CD14-positive monocyte (primary cell): Measurements from ENCODE around the gene SCCPDH. TPM values are rescaled to one million over a fixed set of nuclear protein-coding genes. Genes with fewer than 3 reads are reported as not detected.

Source experiments
- DNase-seq, 3 donors: peaks; one replicate each; pipeline ENCODE4 v3.0.0-alpha.2; 2011 to 2022
- H2AFZ ChIP-seq: 2 replicates; pipeline ENCODE4 v1.6.0; 2012; ENCODE audit warnings: mild to moderate bottlenecking, low read depth, low read length, inconsistent platforms; ENCODE audit not compliant: insufficient read depth, poor library complexity, severe bottlenecking
- H3K27ac ChIP-seq, 2 donors: 1 replicate in 1 of 2; 2 replicates in 1 of 2; pipeline ENCODE4 v1.5.1; 2012 to 2013; ENCODE audit warnings: low read length in 2 of 2, control low read depth in 1 of 2, inconsistent platforms in 1 of 2, low read depth in 1 of 2, mild to moderate bottlenecking in 1 of 2
- H3K27me3 ChIP-seq, 2 donors: one replicate each; pipeline versions ENCODE4 v1.6.0 to v1.6.1; 2011 to 2013; ENCODE audit warnings: low read length in 2 of 2; ENCODE audit not compliant: control insufficient read depth in 2 of 2, insufficient read depth in 2 of 2
- H3K36me3 ChIP-seq, 2 donors: replicated peaks in 1 of 2; 1 replicate in 1 of 2; 2 replicates in 1 of 2; pipeline versions ENCODE4 v1.5.1 to v1.6.1; 2012 to 2013; ENCODE audit warnings: low read length in 2 of 2, control low read depth in 1 of 2, inconsistent platforms in 1 of 2, mild to moderate bottlenecking in 1 of 2; ENCODE audit not compliant: insufficient read depth in 2 of 2, control insufficient read depth in 1 of 2
- H3K4me1 ChIP-seq, 2 donors: 1 replicate in 1 of 2; 2 replicates in 1 of 2; pipeline versions ENCODE4 v1.5.1 to v1.6.1; 2012 to 2013; ENCODE audit warnings: low read length in 2 of 2, control low read depth in 1 of 2, inconsistent platforms in 1 of 2, mild to moderate bottlenecking in 1 of 2, moderate library complexity in 1 of 2; ENCODE audit not compliant: insufficient read depth in 2 of 2, control insufficient read depth in 1 of 2
- H3K4me2 ChIP-seq: replicated peaks from 2 replicates; pipeline ENCODE3; 2012; ENCODE audit warnings: low read length, moderate library complexity, mild to moderate bottlenecking; ENCODE audit not compliant: poor library complexity, severe bottlenecking; ENCODE audit errors: extremely low read depth
- H3K4me3 ChIP-seq, 3 experiments: fragments of 200-600 bp in 1 of 3; sonication (generic) in 1 of 3; replicated peaks in 1 of 3; 1 replicate in 2 of 3; 2 replicates in 1 of 3; pipeline ENCODE4 v1.5.1; 2011 to 2013; ENCODE audit warnings: low read length in 3 of 3, mild to moderate bottlenecking in 3 of 3, control low read depth in 2 of 3, low read depth in 2 of 3, inconsistent platforms in 1 of 3, moderate library complexity in 1 of 3
- H3K79me2 ChIP-seq: 2 replicates; pipeline ENCODE4 v1.6.0; 2012; ENCODE audit warnings: mild to moderate bottlenecking, control low read depth, inconsistent platforms, low read length, moderate library complexity; ENCODE audit not compliant: insufficient read depth
- H3K9ac ChIP-seq: 2 replicates; pipeline ENCODE4 v1.6.0; 2017; ENCODE audit warnings: low read length, mild to moderate bottlenecking; ENCODE audit not compliant: insufficient read depth, poor library complexity, severe bottlenecking
- H3K9me3 ChIP-seq, 2 donors: replicated peaks in 1 of 2; 1 replicate in 1 of 2; 2 replicates in 1 of 2; pipeline versions ENCODE4 v1.5.1 to v1.6.1; 2012 to 2013; ENCODE audit warnings: low read length in 2 of 2, control low read depth in 1 of 2; ENCODE audit not compliant: control insufficient read depth in 1 of 2, insufficient read depth in 1 of 2
- H4K20me1 ChIP-seq: 2 replicates; pipeline ENCODE4 v1.6.0; 2012; ENCODE audit warnings: mild to moderate bottlenecking, low read length, control low read depth, moderate library complexity; ENCODE audit not compliant: insufficient read depth
- H3K27ac Mint-ChIP-seq, 7 donors: one replicate each; pipeline ENCODE4 v1.8.0; 2020; ENCODE audit warnings: mild to moderate bottlenecking in 7 of 7, mixed read lengths in 7 of 7, moderate library complexity in 6 of 7, inconsistent platforms in 2 of 7
- H3K27me3 Mint-ChIP-seq, 3 donors: one replicate each; pipeline ENCODE4 v1.8.0; 2021 to 2022; ENCODE audit warnings: low read depth in 3 of 3, mild to moderate bottlenecking in 3 of 3, mixed read lengths in 3 of 3, moderate library complexity in 3 of 3, inconsistent platforms in 1 of 3
- H3K36me3 Mint-ChIP-seq, 2 donors: one replicate each; pipeline ENCODE4 v1.8.0; 2020; ENCODE audit warnings: mixed read lengths in 2 of 2, inconsistent platforms in 1 of 2, mild to moderate bottlenecking in 1 of 2
- H3K4me1 Mint-ChIP-seq: one replicate; pipeline ENCODE4 v1.8.0; 2020; ENCODE audit warnings: mild to moderate bottlenecking, mixed read lengths
- H3K4me3 Mint-ChIP-seq, 2 donors: one replicate each; pipeline ENCODE4 v1.8.0; 2020; ENCODE audit warnings: mild to moderate bottlenecking in 2 of 2, mixed read lengths in 2 of 2, moderate library complexity in 1 of 2
- H3K9me3 Mint-ChIP-seq, 7 donors: one replicate each; pipeline ENCODE4 v1.8.0; 2020 to 2022; ENCODE audit warnings: mixed read lengths in 7 of 7, mild to moderate bottlenecking in 6 of 7, moderate library complexity in 6 of 7, inconsistent platforms in 2 of 7
- WGBS: methylation state at CpG from one replicate; pipeline ENCODE4 v1.1.5; 2013; ENCODE audit warnings: missing lambda C conversion rate; ENCODE audit not compliant: insufficient coverage; 5-methylcytosine and 5-hydroxymethylcytosine counted together
- intact Hi-C, 2 donors: fragments of 100-400 bp; cut with micrococcal nuclease; formaldehyde crosslinking; loops; one replicate each; pipeline versions ENCODE4 v1.15.0 to v1.15.1; 2023
- polyA plus RNA-seq, 3 donors: library from polyadenylated mRNA; depleted of rRNA in 1 of 3; unstranded in 2 of 3; stranded (reverse) in 1 of 3; fragments of 300-500 nt in 2 of 3; fragments of >200 nt in 1 of 3; fragmentation: Illumina TruSeq in 2 of 3; gene quantifications; 1 replicate in 2 of 3; 2 replicates in 1 of 3; pipeline ENCODE4 v1.2.3, GENCODE V29; 2012 to 2021
- TF ChIP-seq, protein P1 (sequence below): fragments of 200-600 bp; IDR thresholded peaks from one replicate; pipeline ENCODE4 v1.8.0; 2022; ENCODE audit warnings: antibody characterized with exemption, mild to moderate bottlenecking

SCCPDH gene
- polyA plus RNA-seq, 3 donors: 7.3 to 25.3 (median 22.7) TPM

- no peak overlapping the region for H3K27ac Mint-ChIP-seq
- peaks cover 15 to 39% of the 10 kb centered on the region in 2 donors for H3K36me3 ChIP-seq
- TF ChIP-seq, protein P1, sequence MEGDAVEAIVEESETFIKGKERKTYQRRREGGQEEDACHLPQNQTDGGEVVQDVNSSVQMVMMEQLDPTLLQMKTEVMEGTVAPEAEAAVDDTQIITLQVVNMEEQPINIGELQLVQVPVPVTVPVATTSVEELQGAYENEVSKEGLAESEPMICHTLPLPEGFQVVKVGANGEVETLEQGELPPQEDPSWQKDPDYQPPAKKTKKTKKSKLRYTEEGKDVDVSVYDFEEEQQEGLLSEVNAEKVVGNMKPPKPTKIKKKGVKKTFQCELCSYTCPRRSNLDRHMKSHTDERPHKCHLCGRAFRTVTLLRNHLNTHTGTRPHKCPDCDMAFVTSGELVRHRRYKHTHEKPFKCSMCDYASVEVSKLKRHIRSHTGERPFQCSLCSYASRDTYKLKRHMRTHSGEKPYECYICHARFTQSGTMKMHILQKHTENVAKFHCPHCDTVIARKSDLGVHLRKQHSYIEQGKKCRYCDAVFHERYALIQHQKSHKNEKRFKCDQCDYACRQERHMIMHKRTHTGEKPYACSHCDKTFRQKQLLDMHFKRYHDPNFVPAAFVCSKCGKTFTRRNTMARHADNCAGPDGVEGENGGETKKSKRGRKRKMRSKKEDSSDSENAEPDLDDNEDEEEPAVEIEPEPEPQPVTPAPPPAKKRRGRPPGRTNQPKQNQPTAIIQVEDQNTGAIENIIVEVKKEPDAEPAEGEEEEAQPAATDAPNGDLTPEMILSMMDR: no peak
- H3K27me3 ChIP-seq: no peaks in the 10 kb centered on the region
- H3K4me1 ChIP-seq: peaks cover 0 to 3% of the 10 kb centered on the region in 2 donors
- H3K4me3 ChIP-seq: no peak overlapping the region
- H4K20me1 ChIP-seq: no peaks in the 10 kb centered on the region
- no peak overlapping the region for H3K27ac ChIP-seq
- peaks cover 29 to 49% of the 10 kb centered on the region in 2 donors for H3K36me3 Mint-ChIP-seq
- H3K9ac ChIP-seq: no peak overlapping the region
- no peaks in the 10 kb centered on the region for H3K27me3 Mint-ChIP-seq
- no peaks in the 10 kb centered on the region for H3K9me3 ChIP-seq
- no peak overlapping the region for H3K4me2 ChIP-seq
- no peak overlapping the region for H3K4me3 Mint-ChIP-seq
- no peak overlapping the region for H2AFZ ChIP-seq
- H3K4me1 Mint-ChIP-seq: peaks cover 16% of the 10 kb centered on the region
- H3K79me2 ChIP-seq: no peaks in the 10 kb centered on the region
- peaks cover 0 to 5% (median 3%) of the 10 kb centered on the region in 7 donors for H3K9me3 Mint-ChIP-seq
- intact Hi-C loops: loop anchor here in 1 of 2 donors (5.0 kb wide), 1 partner anchor 253 kb away; no protein-coding TSS in a partner anchor
- WGBS: 100% methylated on average over 2 of the region's 7 CpGs
- no peak for DNase-seq
These were observed 26.5 kb downstream of the SCCPDH start for GRCh38 chr1:246750752-246751151.

GRCh38 chr1:246753670-246754535 is 29.7 kb downstream of the SCCPDH start:
- H3K4me3 Mint-ChIP-seq: peak overlapping the region in 1 of 2 donors; percentile 13
- intact Hi-C loops: loop anchor here in 1 of 2 donors (2.0 to 5.0 kb wide), 2 partner anchors 65 to 257 kb away; no protein-coding TSS in a partner anchor
- no peak overlapping the region for H3K4me2 ChIP-seq
- H4K20me1 ChIP-seq: no peaks in the 10 kb centered on the region
- no peaks in the 10 kb centered on the region for H3K27me3 ChIP-seq
- no peak overlapping the region for H3K9ac ChIP-seq
- H3K79me2 ChIP-seq: no peaks in the 10 kb centered on the region
- H3K4me1 ChIP-seq: peaks cover 0 to 3% of the 10 kb centered on the region in 2 donors
- H3K27ac Mint-ChIP-seq: peak overlapping the region in 4 of 7 donors; percentile 55 to 75 (median 58)
- no peak overlapping the region for H2AFZ ChIP-seq
- H3K27ac ChIP-seq: no peak overlapping the region
- peak; percentile 52 to 74 (median 57) for DNase-seq
- no peaks in the 10 kb centered on the region for H3K9me3 Mint-ChIP-seq
- peaks cover 10 to 22% of the 10 kb centered on the region in 2 donors for H3K36me3 ChIP-seq
- H3K4me1 Mint-ChIP-seq: peaks cover 18% of the 10 kb centered on the region
- H3K9me3 ChIP-seq: no peaks in the 10 kb centered on the region
- 47% methylated on average over 9 of the region's 22 CpGs for WGBS
- TF ChIP-seq, protein P1: peak; percentile 76
- no peaks in the 10 kb centered on the region for H3K27me3 Mint-ChIP-seq
- H3K36me3 Mint-ChIP-seq: peaks cover 19 to 33% of the 10 kb centered on the region in 2 donors
- H3K4me3 ChIP-seq: no peak overlapping the region
